GM12892 (cell line): ENCODE results near the gene FOXD2.

ENCODE experiments used
- DNase-seq: peaks from one replicate; pipeline ENCODE4 v3.0.0; 2011; ENCODE audit not compliant: insufficient read length
- FAIRE-seq: peaks from 2 replicates; lab custom pipeline; 2011; peaks lifted over from hg19 to GRCh38; lab: Jason Lieb, UNC
- POLR2A ChIP-seq: IDR thresholded peaks from 2 replicates; pipeline ENCODE4 v1.6.1; 2011; ENCODE audit warnings: low read depth, low read length, control low read depth
- POLR2AphosphoS5 ChIP-seq: IDR thresholded peaks from 2 replicates; pipeline ENCODE4 v1.6.1; 2011; ENCODE audit warnings: low read depth, low read length, control low read depth
- TAF1 ChIP-seq: IDR thresholded peaks from 2 replicates; pipeline ENCODE4 v1.6.1; 2011; ENCODE audit warnings: low read depth, mild to moderate bottlenecking, control low read depth, low read length, borderline replicate concordance

Gene FOXD2

GRCh38 chr1:47478090-47478489 is 40.2 kb downstream of the FOXD2 start:
- FAIRE-seq = no peak
- no peak for TF ChIP-seq TAF1
- no peak for TF ChIP-seq POLR2A
- no peak for TF ChIP-seq POLR2AphosphoS5
- no peak for DNase-seq

DNA sequence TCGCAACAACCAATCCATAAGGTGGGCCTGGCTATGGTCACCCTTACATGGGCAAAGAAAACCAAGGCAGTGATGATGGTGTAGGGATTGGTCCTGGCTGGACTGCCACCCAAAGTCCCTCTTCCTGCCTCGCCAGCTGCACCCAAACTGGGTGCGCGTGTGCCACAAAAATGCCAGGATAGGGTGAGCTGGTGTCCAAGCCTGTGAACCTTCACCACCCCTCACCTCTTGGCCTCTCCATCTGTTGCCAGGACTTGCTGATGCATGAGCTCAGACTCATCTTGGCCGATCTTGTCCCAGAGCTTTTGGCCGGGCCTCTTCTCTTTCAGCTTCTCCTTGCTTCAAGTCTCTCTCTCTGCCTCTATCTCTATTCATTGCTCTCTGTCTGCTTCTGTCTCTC is 41.8 kb downstream of the FOXD2 start:
- TF ChIP-seq POLR2A (no peak), TAF1 (no peak), POLR2AphosphoS5 (no peak)
- DNase-seq (no peak), FAIRE-seq (no peak)

GRCh38 chr1:47481936-47482335 is 44.1 kb downstream of the FOXD2 start:
- no peak for DNase-seq
- no peak for FAIRE-seq
- no peak for TF ChIP-seq TAF1
- TF ChIP-seq POLR2AphosphoS5 = no peak
- no peak for TF ChIP-seq POLR2A

GRCh38 chr1:47482786-47483185 is 44.9 kb downstream of the FOXD2 start:
- no peak for DNase-seq
- TF ChIP-seq POLR2AphosphoS5 (no peak), POLR2A (no peak), TAF1 (no peak)
- FAIRE-seq = no peak

GRCh38 chr1:47483651-47484050 is 45.8 kb downstream of the FOXD2 start:
- FAIRE-seq = no peak

DNA sequence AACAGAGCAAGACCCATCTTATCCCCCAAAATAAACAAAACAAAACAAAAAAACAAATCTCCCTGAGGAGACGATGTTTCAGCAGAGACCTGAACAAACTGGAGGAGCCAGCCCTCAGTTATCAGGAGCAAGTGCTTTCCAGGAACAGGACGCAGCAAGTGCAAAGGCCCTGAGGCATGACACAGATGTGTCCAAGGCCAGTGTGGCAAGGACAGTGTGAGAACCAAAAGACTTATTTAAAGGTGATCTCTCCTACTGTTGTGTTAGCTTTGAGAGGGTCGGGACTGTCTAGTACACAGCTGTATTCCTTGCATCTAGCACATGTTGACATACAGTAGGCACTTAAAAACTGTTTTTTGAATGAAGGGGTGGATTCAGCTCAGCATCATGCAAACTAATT is 48.0 kb downstream of the FOXD2 start:
- DNase-seq (no peak), FAIRE-seq (no peak)
- no peak for TF ChIP-seq TAF1

More at GRCh38 chr1:47483651-47484050, 45.8 kb downstream of the FOXD2 start:
- TF ChIP-seq POLR2AphosphoS5 = no peak
- no peak for TF ChIP-seq TAF1
- no peak for TF ChIP-seq POLR2A
- no peak for DNase-seq

- no peak for TF ChIP-seq POLR2A
- TF ChIP-seq POLR2AphosphoS5 = no peak
- no peak for TF ChIP-seq TAF1
- FAIRE-seq = no peak
- no peak for DNase-seq
Observed at GRCh38 chr1:47487332-47487731, 49.5 kb downstream of the FOXD2 start.

DNA sequence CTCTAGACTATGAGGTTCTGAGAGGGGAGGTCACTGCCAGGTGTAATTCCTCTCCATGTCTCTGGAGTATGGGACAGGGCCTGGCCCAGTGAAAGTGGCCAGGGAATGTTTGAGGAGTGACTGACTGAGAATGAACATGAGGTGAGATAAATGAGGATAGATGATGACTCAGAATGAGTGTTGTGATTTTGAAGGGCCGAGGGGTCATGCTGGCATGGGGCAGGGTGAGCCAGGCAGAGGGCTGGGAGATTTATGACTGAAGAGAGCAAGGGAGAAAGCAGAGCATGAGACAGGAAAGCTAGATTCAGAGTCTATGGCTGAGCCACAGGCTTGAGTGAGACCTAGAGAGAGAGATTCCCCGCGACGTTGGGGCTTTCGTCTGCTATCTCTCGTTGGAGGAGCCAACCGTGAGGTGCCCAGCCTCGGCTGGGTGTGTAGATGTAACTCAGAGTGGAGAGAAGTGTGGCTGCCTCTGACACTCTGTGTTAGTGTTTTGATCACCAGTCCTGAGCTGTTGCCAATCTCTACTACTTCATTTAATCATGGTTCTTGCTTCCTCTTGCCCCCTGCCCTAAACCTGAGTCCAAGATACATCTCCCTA is 50.1 kb downstream of the FOXD2 start:
- FAIRE-seq (no peak), DNase-seq (no peak)
- TF ChIP-seq POLR2AphosphoS5 (no peak), TAF1 (no peak), POLR2A (no peak)
